C4-2B (cell line): Measurements from ENCODE around the gene FAM186B.

Experiments used
- H3K27ac ChIP-seq: fragments of 450-650 bp; 2 replicates; pipeline ENCODE4 v1.5.1; 2017
- ZFX ChIP-seq: fragments of 450-650 bp; IDR thresholded peaks from 2 replicates; pipeline ENCODE4 v1.6.1; 2017
- TF ChIP-seq, protein P1 (sequence below): fragments of 450-650 bp; conservative IDR thresholded peaks from 2 replicates; pipeline ENCODE4 v1.5.1; 2017; ENCODE audit warnings: mild to moderate bottlenecking

FAM186B gene

DNA sequence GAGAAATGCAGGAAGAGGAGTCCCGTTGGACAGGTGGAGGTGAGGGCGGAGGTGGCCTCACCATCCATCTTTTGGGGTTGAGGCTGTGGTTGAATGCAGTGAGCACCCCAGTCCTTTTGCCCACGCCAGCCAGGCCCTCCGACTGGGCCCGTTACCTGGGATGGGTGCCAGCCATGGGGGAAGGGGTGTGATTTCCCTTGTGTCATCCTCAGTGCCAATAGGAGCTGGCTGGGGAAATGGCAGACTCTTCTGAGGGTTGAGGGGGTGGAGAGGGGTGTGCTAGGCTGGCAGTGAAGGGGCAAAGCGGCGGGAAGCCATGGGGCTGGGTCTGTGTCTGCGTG is 57.0 kb downstream of the FAM186B start:
- H3K27ac ChIP-seq, result no peak overlapping the region
- no peak for TF ChIP-seq ZFX
- TF ChIP-seq, protein P1, sequence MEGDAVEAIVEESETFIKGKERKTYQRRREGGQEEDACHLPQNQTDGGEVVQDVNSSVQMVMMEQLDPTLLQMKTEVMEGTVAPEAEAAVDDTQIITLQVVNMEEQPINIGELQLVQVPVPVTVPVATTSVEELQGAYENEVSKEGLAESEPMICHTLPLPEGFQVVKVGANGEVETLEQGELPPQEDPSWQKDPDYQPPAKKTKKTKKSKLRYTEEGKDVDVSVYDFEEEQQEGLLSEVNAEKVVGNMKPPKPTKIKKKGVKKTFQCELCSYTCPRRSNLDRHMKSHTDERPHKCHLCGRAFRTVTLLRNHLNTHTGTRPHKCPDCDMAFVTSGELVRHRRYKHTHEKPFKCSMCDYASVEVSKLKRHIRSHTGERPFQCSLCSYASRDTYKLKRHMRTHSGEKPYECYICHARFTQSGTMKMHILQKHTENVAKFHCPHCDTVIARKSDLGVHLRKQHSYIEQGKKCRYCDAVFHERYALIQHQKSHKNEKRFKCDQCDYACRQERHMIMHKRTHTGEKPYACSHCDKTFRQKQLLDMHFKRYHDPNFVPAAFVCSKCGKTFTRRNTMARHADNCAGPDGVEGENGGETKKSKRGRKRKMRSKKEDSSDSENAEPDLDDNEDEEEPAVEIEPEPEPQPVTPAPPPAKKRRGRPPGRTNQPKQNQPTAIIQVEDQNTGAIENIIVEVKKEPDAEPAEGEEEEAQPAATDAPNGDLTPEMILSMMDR, result no peak

DNA sequence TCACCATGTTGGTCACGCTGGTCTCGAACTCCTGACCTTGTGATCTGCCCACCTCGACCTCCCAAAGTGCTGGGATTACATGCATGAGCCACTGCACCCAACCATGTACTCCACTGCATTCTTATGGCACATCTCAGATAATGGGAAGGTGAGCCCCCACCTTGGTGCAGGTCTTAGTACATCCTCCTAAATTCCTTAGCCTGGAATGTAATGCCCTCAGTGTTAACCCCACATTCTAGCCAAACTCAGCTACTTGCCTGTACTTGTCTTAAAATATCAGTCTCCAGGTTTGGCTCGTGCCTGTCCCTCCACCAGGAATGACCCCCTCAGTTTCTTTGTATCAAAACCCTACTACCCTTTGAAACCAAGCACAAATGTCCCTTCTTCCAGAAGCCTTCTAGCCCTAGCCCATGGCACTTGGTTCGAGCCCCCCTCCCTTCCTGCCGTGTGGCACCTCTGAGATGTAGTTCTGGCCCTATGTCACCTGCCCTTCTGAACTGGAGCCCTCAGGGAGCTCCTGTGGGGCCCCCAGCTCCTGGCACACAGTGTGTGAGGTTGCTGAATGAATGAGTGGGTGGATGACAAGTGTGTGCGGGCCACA is 58.2 kb downstream of the FAM186B start:
- H3K27ac ChIP-seq, result no peak overlapping the region
- TF ChIP-seq ZFX, result no peak
- TF ChIP-seq, protein P1, result no peak

DNA sequence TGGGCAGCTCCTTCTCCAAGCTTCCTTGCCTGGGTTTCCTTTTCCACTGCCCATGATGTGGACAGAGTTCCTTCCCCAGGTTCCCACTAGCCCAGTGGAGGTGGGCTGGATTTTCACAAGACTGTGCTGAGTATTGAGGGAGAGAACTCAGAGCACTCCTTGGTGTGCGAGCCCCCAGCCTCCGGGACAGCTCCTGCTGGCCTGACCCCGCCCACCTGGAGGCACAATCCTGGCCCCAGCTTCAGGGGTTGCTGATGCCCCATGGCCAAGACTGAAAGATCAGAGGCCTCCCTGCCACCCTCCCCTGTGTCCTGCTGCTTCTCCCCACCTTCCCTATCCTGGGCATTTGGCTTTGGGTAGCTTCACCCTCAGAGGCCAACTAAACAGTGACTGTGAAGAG is 59.0 kb downstream of the FAM186B start:
- H3K27ac ChIP-seq, result no peak overlapping the region
- TF ChIP-seq, protein P1, result no peak
- no peak for TF ChIP-seq ZFX

DNA sequence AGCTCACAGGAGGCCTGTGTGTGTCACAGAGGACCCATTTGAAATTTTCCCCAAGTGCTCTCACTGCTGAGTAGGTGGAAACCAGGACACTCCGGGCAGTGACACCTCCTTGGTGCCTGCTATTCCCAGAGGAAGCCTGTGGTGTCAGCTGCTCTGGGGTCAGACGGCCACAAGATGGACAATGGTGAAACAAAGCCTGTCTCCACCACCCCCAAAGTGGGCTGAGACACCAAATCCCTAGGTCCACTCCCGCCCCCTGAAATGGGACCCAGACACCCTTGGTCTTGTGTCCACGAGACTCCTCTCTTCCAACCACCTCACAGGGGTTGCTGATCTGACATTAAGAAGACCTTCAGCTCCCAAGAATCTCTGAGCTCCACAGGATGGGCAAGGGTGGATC is 59.6 kb downstream of the FAM186B start:
- TF ChIP-seq ZFX, result no peak
- TF ChIP-seq, protein P1, result no peak
- no peak overlapping the region for H3K27ac ChIP-seq

DNA sequence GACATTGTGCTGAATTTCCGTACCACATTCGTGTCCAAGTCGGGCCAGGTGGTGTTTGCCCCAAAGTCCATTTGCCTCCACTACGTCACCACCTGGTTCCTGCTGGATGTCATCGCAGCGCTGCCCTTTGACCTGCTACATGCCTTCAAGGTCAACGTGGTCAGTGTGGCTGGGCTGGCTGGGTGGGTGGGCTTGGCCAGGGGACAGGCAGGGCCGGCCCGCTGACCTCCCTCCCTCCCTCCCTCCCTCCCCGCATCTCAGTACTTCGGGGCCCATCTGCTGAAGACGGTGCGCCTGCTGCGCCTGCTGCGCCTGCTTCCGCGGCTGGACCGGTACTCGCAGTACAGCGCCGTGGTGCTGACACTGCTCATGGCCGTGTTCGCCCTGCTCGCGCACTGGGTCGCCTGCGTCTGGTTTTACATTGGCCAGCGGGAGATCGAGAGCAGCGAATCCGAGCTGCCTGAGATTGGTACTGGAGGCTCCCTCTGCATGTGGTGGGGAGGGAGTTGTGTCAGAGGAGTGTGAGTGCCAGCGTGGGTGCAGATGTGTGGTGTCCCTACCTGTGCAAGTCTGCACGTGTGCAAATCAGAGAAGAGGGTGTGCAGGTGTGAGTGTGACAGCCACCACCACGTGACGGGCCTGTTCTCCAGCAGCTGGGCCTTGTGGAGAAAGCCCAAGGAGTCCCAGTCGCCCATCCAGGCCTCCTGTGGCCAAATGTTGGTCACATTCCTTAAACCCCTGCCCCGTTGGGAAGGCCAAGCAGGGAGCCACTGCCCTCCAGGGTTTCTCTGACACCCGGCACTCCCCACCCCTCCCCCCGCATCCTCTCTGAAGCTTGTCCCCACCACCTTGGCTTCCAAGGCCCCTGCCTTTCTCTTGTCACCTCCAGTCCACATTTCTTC is 61.3 kb downstream of the FAM186B start:
- H3K27ac ChIP-seq, result no peak overlapping the region
- no peak for TF ChIP-seq ZFX
- TF ChIP-seq, protein P1, result no peak

DNA sequence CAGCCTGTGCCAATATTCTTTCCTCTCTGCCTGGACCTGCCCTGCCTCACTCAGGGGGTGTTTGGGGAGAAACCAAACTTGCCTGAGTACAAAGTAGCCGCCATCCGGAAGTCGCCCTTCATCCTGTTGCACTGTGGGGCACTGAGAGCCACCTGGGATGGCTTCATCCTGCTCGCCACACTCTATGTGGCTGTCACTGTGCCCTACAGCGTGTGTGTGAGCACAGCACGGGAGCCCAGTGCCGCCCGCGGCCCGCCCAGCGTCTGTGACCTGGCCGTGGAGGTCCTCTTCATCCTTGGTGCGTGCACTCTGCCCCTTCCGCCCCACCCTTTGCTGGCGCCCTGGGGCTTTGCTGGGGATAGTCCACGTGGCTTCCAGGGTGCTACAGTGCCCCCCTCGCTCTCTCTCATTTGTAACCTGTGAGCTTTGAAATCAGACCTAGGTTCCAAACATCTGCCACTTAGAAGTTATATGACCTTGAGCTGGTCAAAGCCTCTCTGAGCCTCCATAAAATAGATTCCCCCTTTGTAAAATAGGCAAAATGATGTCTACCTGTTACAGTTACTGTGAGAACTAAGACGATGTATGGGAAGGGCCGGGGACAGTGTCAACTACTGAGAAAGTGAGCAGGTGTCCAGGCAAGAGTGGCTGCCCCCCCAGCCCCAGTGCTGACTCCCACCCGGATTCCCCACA is 62.1 kb downstream of the FAM186B start:
- no peak overlapping the region for H3K27ac ChIP-seq
- TF ChIP-seq, protein P1, result no peak
- TF ChIP-seq ZFX, result no peak
